Measurements from ENCODE around the gene DUSP22.

GRCh38 chr6:383856-384255 lies 91.6 kb downstream of the DUSP22 start:
- TF ChIP-seq CTCF (conservative IDR thresholded peaks at IDR 0.05 in 1 of 2, IDR thresholded peaks at IDR 0.05 in 1 of 2; ENCODE audit: low read depth in 1 of 2, low read length in 2 of 2) (no peak), EZH2 (IDR thresholded peaks at IDR 0.05; ENCODE audit: low read length, missing control alignments) (no peak)
